ENCODE data around the gene CAMSAP3.

Gene CAMSAP3

GRCh38 chr19:7655581-7655980 is 59.9 kb downstream of the CAMSAP3 start:
- no peak for TF ChIP-seq CTCF (IDR thresholded peaks at IDR 0.05; ENCODE audit: low read depth, low read length)
- DNase-seq (ENCODE audit: extremely low read depth, low read depth), result no peak

DNA sequence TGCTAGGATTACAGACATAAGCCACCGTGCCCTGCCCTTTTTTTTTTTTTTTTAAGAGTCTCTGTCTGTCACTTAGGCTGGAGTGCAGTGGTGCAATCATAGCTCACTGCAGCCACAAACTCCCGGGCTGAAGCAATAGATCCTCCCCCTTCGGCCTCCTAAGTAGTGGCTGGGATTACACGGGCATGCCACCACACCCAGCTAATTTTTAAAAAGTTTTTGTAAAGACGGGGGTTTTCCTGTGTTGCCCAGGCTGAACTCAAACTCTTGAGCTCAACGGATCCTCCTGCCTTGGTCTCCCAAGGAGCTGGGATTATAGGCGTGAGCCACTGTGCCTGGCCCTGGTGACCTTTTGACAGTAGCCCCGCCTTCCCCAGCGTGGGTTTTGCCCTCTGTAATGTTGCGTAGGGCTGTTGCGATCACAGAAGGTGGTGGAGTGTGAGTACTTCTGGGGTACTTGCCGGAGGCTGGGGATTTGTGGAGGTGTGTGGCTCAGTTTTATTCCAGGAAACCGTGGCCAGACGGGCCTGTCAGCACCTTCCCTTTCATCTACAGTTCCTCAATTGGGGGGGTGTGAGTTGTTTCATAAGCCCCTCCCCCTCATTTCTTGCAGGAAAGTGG is 61.6 kb downstream of the CAMSAP3 start:
- no peak for TF ChIP-seq CTCF (IDR thresholded peaks at IDR 0.05; ENCODE audit: low read depth, low read length)
- DNase-seq (ENCODE audit: extremely low read depth, low read depth), result no peak

GRCh38 chr19:7658219-7658686 is 62.6 kb downstream of the CAMSAP3 start:
- no peak for TF ChIP-seq CTCF (IDR thresholded peaks at IDR 0.05; ENCODE audit: low read depth, low read length)
- DNase-seq (ENCODE audit: extremely low read depth, low read depth), result no peak

DNA sequence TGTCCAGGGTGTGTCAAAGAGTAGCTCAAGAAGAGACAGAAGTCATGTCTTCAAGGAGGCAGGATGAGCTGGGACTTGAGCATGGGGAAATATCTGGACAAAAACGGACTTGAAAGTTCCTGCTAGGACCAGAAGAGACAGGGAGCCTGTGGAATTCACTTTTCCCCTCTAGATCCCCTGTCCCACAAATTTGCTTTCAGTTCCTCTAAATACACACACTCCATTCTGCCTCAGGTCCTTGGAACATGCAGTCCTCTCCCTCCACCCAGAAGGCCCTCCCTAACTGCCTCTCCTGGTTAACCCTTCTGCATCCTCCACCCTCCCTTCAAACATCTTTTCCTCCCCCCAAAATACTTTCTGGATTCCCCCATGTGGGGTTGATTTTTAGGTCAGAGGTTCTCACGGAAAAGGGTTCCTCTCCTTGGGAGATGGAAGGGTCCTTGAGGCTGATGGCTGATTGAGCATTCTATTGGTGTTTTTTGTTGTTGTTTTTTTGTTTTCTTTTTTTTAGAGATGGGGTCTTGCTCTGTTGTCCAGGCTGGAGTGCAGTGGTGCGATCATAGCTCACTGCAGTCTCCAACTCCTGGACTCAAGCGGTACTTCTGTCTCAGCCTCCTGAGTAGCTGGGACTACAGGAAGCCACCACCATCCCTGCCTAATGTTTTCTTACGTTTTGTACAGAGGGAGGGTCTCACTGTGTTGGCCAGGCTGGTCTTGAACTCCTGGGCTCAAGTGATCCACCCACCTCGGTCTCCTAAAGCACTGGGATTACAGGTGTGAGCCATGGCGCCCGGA is 66.3 kb downstream of the CAMSAP3 start:
- no peak for TF ChIP-seq CTCF (IDR thresholded peaks at IDR 0.05; ENCODE audit: low read depth, low read length)
- no peak for DNase-seq (ENCODE audit: extremely low read depth, low read depth)

GRCh38 chr19:7662657-7663056 is 67.0 kb downstream of the CAMSAP3 start:
- no peak for TF ChIP-seq CTCF (IDR thresholded peaks at IDR 0.05; ENCODE audit: low read depth, low read length)
- no peak for DNase-seq (ENCODE audit: extremely low read depth, low read depth)

DNA sequence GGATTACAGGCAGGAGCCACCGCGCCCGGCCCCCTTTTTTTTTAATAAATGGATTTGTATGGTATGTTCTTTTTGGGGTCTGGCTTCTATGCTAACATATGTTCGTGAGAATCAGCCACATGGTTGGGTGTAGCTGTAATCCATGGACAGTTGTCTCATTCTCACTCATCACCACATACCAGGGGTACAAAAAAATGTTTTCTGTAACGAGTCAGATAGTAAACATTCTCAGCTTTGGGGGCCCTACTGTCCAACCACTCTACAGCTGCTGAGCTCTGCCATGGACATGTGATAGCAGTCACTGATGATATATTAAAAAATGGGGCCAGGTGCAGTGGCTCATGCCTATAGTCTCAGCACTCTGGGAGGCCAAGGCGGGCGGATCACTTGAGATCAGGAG is 68.0 kb downstream of the CAMSAP3 start:
- no peak for TF ChIP-seq CTCF (IDR thresholded peaks at IDR 0.05; ENCODE audit: low read depth, low read length)
- DNase-seq (ENCODE audit: extremely low read depth, low read depth), result no peak

- no peak for TF ChIP-seq CTCF (IDR thresholded peaks at IDR 0.05; ENCODE audit: low read depth, low read length)
- DNase-seq (ENCODE audit: extremely low read depth, low read depth), result peak; percentile 39
These were observed 69.4 kb downstream of the CAMSAP3 start for GRCh38 chr19:7665076-7665475.

Measured in AG09319 (cell line).